Upper lobe of left lung (tissue), 6 donors: ENCODE data around the gene TAF4. TPM values are rescaled to one million over a fixed set of nuclear protein-coding genes. Genes with fewer than 3 reads are reported as not detected.
A peak's percentile ranks its signal among the peaks of the same experiment; 100 is the strongest.

Experiments
- ATAC-seq, 2 donors: fragments of 200-7000 bp; cut with Tn5 transposase; one replicate each; pipeline ENCODE4 v1.9.1; 2022; ENCODE audit warnings: mild to moderate bottlenecking in 2 of 2, moderate library complexity in 2 of 2; ENCODE audit not compliant: low FRiP score in 2 of 2
- DNase-seq, 2 donors: peaks; one replicate each; pipeline ENCODE4 v3.0.0-alpha.2; 2019 to 2020
- H3K27ac ChIP-seq, 4 donors: fragments of 200-600 bp; sonication (generic); one replicate each; pipeline ENCODE4 v1.5.1; 2016 to 2019
- H3K27me3 ChIP-seq, 4 donors: fragments of 200-600 bp; sonication (generic); one replicate each; pipeline ENCODE4 v1.5.1; 2017 to 2019
- H3K36me3 ChIP-seq, 4 donors: fragments of 200-600 bp; sonication (generic); one replicate each; pipeline ENCODE4 v1.5.1; 2016 to 2019
- H3K4me1 ChIP-seq, 4 donors: fragments of 200-600 bp; sonication (generic); one replicate each; pipeline ENCODE4 v1.5.1; 2018 to 2019
- H3K4me3 ChIP-seq, 4 donors: fragments of 200-600 bp; sonication (generic); one replicate each; pipeline ENCODE4 v1.5.1; 2017 to 2019; ENCODE audit warnings: mild to moderate bottlenecking in 2 of 4, moderate library complexity in 1 of 4
- H3K9me3 ChIP-seq, 4 donors: fragments of 200-600 bp; sonication (generic); one replicate each; pipeline ENCODE4 v1.5.1; 2018 to 2019
- EP300 ChIP-seq, 4 donors: sonication (generic); formaldehyde crosslinking; IDR thresholded peaks; one replicate each; pipeline ENCODE4 v1.5.1; 2017; ENCODE audit warnings: antibody characterized with exemption in 4 of 4, control low read depth in 2 of 4
- POLR2A ChIP-seq, 4 donors: fragments of 450-650 bp; IDR thresholded peaks; one replicate each; pipeline ENCODE4 v1.5.1; 2016 to 2017; ENCODE audit warnings: antibody characterized with exemption in 4 of 4, mild to moderate bottlenecking in 2 of 4
- POLR2AphosphoS5 ChIP-seq, 2 donors: sonication (generic); formaldehyde crosslinking; IDR thresholded peaks; one replicate each; pipeline ENCODE4 v1.5.1; 2017; ENCODE audit warnings: antibody characterized with exemption in 2 of 2
- WGBS, 2 donors: methylation state at CpG; one replicate each; pipeline ENCODE4 v1.1.5; 2017 to 2018; 5-methylcytosine and 5-hydroxymethylcytosine counted together
- total RNA-seq, 6 donors: library from RNA; depleted of rRNA in 4 of 6; stranded (reverse); fragments of >200 nt in 4 of 6; gene quantifications; one replicate each; pipeline versions ENCODE4 v1.1.0 to v1.2.1, GENCODE V29; 2016 to 2021
- TF ChIP-seq, protein P1 (sequence below), 6 experiments: fragments of 450-650 bp in 4 of 6; fragments of 200-600 bp in 2 of 6; sonication (generic) in 2 of 6; IDR thresholded peaks; one replicate each; pipeline ENCODE4 v1.5.1; 2016 to 2019; ENCODE audit warnings: antibody characterized with exemption in 6 of 6
- donor health status: DM: no; HTN: no; CAD: no; lungs with moderate emphysema.
- donor health status: DM: no; HTN: yes; CAD: no; lungs with severe emphysema.

Gene TAF4
- total RNA-seq, 6 donors from 2014 or later: 13.0 to 44.0 (median 20.7) TPM

DNA sequence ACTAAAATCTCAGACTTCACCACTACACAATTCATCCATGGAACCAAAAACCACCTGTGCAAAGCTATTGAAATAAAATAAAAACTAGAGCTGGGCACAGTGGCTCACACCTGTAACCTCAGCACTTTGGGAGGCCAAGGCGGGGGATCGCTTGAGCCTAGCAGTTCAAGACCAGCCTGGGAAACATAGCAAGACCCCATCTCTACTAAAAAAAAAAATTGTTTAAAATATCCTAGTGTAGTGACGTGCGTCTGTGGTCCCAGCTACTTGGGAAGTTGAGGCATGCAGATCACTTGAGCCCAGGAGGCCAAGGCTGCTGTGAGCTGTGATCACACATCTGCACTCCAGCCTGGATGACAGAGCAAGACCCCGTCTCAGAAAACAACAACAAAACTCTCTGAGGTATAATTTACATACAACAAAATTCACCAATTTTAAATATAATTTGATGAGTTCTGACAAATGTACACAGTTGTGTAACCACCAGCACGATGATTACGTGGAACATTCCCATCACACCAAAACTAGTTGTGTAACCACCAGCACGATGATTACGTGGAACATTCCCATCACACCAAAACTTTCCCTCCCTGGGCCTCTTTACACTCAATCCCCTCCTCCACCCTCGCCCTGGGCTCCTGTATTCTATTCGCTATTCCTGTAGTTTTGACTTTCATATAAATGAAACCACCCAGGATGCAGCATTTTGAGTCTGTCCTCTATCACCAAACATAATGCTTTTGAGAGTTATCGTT, 107.5 kb downstream of the TAF4 start:
- no peak for ATAC-seq
- Histone ChIP-seq H3K9me3 (no peaks in the 10 kb centered on the region), H3K27ac (no peak overlapping the region), H3K27me3 (peaks cover 0 to 6% (median 0%) of the 10 kb centered on the region in 4 donors), H3K4me3 (no peak overlapping the region), H3K4me1 (no peaks in the 10 kb centered on the region), H3K36me3 (no peaks in the 10 kb centered on the region)
- TF ChIP-seq POLR2AphosphoS5 (IDR thresholded peaks at IDR 0.05): no peak
- peak in 1 of 2 donors; percentile 8 for DNase-seq
- WGBS, 2 donors: 77 to 80% methylated on average over 12 of the region's 12 CpGs

- DNase-seq (no peak), ATAC-seq (no peak)
- 37 to 46% methylated on average over 12 of the region's 12 CpGs for WGBS, 2 donors
- no peaks in the 10 kb centered on the region for H3K4me1 ChIP-seq
- no peak overlapping the region for H3K4me3 ChIP-seq
- H3K27me3 ChIP-seq: peaks cover 0 to 13% (median 0%) of the 10 kb centered on the region in 4 donors
- H3K9me3 ChIP-seq: no peaks in the 10 kb centered on the region
- H3K27ac ChIP-seq: no peak overlapping the region
- H3K36me3 ChIP-seq: no peaks in the 10 kb centered on the region
- no peak for TF ChIP-seq POLR2AphosphoS5 (IDR thresholded peaks at IDR 0.05)
- TF ChIP-seq, protein P1, sequence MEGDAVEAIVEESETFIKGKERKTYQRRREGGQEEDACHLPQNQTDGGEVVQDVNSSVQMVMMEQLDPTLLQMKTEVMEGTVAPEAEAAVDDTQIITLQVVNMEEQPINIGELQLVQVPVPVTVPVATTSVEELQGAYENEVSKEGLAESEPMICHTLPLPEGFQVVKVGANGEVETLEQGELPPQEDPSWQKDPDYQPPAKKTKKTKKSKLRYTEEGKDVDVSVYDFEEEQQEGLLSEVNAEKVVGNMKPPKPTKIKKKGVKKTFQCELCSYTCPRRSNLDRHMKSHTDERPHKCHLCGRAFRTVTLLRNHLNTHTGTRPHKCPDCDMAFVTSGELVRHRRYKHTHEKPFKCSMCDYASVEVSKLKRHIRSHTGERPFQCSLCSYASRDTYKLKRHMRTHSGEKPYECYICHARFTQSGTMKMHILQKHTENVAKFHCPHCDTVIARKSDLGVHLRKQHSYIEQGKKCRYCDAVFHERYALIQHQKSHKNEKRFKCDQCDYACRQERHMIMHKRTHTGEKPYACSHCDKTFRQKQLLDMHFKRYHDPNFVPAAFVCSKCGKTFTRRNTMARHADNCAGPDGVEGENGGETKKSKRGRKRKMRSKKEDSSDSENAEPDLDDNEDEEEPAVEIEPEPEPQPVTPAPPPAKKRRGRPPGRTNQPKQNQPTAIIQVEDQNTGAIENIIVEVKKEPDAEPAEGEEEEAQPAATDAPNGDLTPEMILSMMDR (IDR thresholded peaks at IDR 0.05): no peak
- TF ChIP-seq POLR2A (IDR thresholded peaks at IDR 0.05): no peak
- TF ChIP-seq EP300 (IDR thresholded peaks at IDR 0.05): no peak
These were observed 109.0 kb downstream of the TAF4 start for GRCh38 chr20:61956396-61957342.

DNA sequence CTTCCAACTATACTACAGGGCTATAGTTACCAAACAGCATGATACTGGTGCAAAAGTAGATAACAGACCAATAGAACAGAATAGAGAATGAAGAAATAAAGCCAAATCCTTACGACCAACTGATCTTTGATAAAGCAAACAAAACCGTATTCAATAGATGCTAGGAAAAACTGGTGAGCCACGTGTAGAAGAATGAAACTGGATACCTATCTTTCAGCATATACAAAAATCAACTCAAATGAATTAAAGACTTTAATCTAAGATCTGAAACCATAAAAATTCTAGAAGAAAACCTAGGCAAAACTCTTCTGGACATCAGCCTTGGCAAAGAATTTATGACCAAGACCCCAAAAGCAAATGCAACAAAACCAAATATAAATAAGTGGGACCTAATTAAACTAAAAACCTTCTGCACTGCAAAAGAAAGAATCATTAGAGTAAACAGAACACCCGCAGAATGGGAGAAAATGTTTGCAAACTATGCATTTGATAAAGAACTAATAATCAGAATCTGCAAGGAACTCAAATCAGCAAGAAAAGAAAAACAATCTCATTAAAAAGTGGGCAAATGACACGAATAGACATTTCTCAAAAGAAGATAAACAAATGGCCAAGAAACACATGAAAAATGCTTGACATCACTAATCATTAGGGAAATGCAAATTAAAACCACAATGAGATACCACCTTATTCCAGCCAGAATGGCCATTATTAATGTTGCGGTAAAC, 109.8 kb downstream of the TAF4 start:
- no peaks in the 10 kb centered on the region for H3K9me3 ChIP-seq
- ATAC-seq: no peak
- 51 to 60% methylated on average over 6 of the region's 6 CpGs for WGBS, 2 donors

DNA sequence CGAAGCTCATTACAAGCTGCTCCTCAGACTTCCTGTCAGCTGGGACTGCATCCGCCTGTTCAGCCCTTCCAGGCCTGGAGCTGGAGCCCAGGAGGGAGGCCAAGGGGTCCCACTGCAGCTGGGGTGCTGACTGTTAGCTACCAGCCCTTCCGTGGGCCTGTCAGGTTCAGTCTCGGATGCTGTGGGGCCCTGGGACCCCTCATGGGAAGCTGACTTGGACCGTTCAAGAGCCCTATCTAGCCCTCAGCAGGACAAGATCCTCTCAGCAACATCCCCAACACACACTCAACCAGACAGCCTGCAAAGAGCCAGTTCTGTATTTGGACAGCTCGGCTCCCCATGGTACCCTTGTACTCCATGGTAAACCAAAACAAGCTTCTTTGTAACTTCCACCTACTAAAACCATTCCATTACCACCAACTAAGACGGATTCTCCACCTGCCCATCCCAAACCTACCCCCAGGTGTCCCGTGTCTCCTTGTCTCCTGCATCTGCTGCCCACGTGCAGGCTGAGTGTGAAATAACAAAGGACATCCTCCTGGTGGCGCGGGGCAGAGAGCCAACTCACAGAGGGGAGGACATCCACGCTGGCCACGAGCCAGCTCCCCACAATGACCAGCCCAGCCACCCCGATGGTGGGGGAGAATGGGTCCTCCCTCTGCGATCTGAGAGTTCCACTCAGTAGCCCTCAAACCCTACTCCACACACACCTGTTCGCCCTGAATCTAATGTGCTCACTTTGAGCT, 111.2 kb downstream of the TAF4 start:
- TF ChIP-seq POLR2A (IDR thresholded peaks at IDR 0.05) (no peak), EP300 (IDR thresholded peaks at IDR 0.05) (no peak), POLR2AphosphoS5 (IDR thresholded peaks at IDR 0.05) (no peak)
- TF ChIP-seq, protein P1 (IDR thresholded peaks at IDR 0.05): no peak
- Histone ChIP-seq H3K4me3 (no peak overlapping the region), H3K27ac (no peak overlapping the region), H3K9me3 (no peaks in the 10 kb centered on the region), H3K4me1 (no peaks in the 10 kb centered on the region), H3K27me3 (peaks cover 0 to 13% (median 0%) of the 10 kb centered on the region in 4 donors), H3K36me3 (no peaks in the 10 kb centered on the region)
- DNase-seq (peak in 1 of 2 donors; percentile 15), ATAC-seq (no peak)
- 56 to 62% methylated on average over 16 of the region's 16 CpGs for WGBS, 2 donors

More for the DNA sequence above, 109.8 kb downstream of the TAF4 start:
- no peak overlapping the region for H3K4me3 ChIP-seq
- H3K27ac ChIP-seq: no peak overlapping the region
- H3K4me1 ChIP-seq: no peaks in the 10 kb centered on the region
- H3K36me3 ChIP-seq: no peaks in the 10 kb centered on the region
- TF ChIP-seq, protein P1 (IDR thresholded peaks at IDR 0.05): no peak
- TF ChIP-seq EP300 (IDR thresholded peaks at IDR 0.05) (no peak), POLR2AphosphoS5 (IDR thresholded peaks at IDR 0.05) (no peak), POLR2A (IDR thresholded peaks at IDR 0.05) (no peak)
- DNase-seq: no peak
- H3K27me3 ChIP-seq: peaks cover 0 to 13% (median 0%) of the 10 kb centered on the region in 4 donors
